Activated T-cell treated with anti-CD3 and anti-CD28 coated beads for 48 hours (primary cell): ENCODE data around the gene RALGPS1.
A peak's percentile ranks its signal among the peaks of the same experiment; 100 is the strongest.

ENCODE experiments used
- DNase-seq: peaks from one replicate; pipeline ENCODE4 v3.0.0-alpha.2; 2020; ENCODE audit warnings: low read depth

Gene RALGPS1

GRCh38 chr9:127102788-127103187 lies 188.2 kb downstream of the RALGPS1 start:
- no peak for DNase-seq

GRCh38 chr9:127104581-127105311 lies 190.2 kb downstream of the RALGPS1 start:
- DNase-seq = no peak

DNA sequence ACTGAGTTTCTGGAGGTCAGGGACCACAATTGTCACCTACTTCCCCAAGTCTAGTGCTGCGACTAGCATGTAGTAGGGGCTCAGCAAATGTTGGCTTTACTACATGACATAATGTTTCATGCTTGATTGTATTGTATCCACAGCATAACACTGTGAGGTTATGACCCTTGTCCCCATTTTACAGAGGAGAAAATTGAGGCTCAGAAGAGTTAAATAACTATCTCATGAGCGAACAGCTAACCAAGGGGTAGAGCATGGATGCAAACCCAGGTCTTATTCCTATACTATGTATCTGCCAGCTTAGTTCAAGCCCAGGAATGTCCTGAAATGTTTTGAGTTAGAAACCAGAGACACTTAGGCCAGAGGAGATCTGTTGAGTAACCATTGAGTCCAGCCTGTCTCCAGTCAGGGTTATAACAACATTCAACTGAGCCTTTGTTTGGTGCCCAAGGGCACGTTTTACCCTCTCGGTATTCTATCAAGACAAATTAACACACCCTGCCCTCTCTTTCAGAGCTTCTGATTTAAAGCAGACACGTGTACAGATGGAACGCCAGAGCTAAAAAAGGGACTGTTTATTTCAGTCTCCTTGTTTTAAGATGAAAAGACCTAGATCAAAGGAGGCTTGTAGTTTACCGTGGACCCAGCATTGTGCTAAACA lies 191.4 kb downstream of the RALGPS1 start:
- DNase-seq = no peak

DNA sequence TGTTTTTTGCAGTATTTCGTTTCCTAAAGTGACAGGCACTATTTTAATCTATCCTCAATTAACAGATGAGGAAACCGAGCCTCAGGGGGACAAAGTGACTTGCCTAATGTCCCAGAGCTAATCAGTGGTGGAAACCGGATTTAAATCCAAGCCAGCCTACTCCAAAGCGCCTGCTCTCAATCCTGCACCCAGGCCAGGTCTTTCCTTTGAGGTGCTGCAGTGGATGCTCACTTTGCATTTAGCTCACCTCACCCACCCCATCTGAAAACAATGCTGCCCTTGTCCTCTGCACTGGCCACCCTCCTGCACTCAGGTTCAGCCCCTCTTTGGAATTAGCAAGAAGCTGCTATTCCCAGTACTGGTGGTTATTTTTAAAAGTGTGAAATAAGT lies 191.9 kb downstream of the RALGPS1 start:
- no peak for DNase-seq

DNA sequence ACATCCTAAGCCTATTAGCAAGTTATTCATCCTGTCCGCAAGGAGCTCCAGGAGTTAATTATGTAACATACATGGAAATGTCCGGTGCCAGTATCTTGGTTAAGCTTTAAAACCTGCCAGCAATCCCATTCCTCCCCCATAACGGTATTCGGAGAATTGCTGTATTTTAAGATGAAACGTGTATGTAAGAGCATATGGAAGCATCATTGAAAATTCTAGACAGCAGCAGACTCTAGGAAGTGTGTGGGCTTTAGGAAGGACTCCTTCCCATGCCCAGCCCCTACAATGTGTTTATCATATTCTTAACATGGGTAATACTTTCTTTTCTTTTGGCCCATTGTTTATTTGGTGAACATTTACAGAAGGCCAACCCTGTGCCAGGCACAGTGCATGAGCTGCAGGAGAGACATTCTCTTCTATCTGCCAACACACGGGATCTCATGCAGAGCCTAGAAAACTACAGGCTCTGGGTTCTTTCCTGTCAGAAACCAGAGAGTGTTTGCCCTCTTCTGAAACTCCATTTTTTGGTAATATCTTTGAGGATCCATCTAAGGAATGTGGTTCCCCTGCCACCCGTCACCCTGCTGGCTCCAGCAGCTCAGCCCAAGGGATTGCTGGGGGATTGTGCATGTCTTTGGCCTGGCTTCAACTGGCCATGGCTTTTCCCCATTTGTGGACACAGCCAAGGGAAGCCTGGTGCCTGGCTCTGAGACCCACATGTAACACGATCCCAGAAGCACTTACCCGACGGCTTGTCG lies 192.8 kb downstream of the RALGPS1 start:
- DNase-seq = no peak

GRCh38 chr9:127107929-127108876 lies 193.6 kb downstream of the RALGPS1 start:
- DNase-seq = no peak

- DNase-seq = no peak
Observed at GRCh38 chr9:127109212-127109711, 194.7 kb downstream of the RALGPS1 start.

GRCh38 chr9:127112056-127112455 lies 197.5 kb downstream of the RALGPS1 start:
- no peak for DNase-seq

DNA sequence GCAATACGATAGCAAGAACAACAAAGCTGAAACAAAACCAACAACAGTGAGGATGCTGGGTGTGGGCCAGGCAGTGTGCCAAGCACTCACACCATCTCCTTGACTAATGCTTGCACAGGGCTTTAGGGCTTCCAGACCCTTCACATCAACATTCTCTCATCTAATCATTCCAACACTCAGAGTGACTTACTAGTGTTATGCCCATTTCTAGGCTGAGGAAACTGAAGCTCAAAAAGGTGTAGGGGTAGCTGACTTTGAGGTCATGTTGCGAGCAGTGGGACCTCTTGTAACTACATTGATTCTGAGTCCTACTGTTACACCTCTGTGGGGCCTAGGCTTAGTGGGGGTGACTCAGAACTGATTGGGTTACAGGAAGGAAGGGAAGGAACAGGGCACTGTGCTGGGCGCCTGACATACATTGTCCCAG lies 198.2 kb downstream of the RALGPS1 start:
- DNase-seq = no peak

- no peak for DNase-seq
Observed at GRCh38 chr9:127113191-127113972, 198.8 kb downstream of the RALGPS1 start.

- no peak for DNase-seq
Observed at GRCh38 chr9:127114606-127115005, 200.0 kb downstream of the RALGPS1 start.

DNA sequence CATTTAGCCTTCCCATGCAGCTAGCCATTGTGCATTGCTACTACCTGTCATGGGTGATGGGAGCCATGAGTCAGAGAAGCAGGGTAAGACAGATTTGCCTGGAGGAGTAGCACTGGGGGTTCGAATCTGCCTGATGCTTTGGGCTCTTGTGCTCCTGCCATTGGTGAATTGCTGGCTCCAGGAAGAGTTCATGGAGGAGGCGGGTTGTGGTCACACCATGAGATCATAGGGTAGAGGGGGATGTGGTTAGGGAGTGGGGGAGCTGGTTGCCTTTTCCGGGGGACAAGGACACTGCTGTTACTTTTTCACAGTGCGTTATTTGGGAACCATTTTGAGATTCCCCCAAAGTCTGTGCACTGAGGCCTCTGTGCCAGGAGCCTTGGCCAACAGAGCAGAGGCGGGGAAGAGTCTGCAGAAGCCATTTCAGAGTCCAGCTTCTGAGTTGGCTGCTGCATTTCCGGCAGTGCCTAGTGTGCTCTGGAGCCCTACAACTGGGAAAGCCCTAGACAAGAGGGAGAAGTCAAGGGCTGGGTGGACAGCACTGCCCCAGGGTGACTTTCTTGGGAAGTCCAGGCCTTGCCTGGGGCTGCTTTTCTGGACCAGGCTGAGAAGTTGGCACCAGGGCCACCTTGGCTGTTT lies 201.6 kb downstream of the RALGPS1 start:
- no peak for DNase-seq

GRCh38 chr9:127116957-127117356 lies 202.4 kb downstream of the RALGPS1 start:
- no peak for DNase-seq

DNA sequence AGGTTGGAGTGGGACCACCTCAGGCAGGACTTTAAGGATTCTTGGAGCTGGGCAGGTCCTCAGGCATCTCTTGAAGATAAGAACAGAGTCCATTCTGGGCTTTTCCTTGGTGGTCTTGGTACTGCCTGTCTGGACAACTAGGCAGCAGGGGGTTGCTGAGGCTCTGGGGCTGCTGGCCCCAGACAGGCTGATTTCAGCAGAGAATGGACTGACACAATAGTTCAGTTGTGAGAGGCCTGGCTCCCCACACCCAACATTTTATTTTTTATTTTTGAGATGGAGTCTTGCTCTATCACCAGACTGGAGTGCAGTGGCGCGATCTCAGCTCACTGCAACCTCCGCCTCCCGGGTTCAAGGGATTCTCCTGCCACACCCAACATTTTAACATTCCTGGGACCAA lies 203.2 kb downstream of the RALGPS1 start:
- DNase-seq = no peak

DNA sequence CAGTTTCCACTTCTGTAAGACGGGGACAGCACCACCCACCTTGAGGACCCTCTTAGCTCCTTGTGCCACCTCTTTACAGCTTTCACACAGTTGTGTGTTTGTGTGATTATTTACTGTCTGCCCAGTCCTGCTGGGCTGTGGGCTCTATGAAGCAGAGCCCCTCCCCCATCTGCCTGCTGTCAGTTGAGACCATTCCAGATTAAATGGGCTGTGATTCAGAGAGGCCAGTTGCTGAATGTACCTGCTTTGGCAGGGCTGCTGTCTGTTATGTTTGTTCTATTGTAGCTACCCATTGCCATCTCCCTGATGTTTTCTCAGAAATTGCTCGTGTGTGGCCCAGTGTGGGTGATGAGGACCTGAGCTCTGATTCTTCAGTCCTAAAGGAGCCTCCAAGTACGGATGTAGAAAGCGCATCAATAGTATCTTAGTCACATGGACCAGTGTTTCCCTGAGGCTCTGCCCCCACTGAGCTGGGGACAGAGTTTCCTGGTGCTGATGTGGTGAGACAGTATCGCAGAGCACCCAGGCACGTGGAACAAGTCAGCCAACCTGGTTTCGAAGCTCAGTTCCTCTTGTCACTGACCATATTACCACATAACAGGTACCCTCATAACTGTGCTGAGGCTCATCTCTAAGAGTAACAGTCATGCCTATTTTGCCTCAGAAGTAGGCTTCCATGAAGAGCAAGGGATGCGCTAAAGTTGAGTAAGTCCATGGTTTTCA lies 204.2 kb downstream of the RALGPS1 start:
- DNase-seq = no peak

DNA sequence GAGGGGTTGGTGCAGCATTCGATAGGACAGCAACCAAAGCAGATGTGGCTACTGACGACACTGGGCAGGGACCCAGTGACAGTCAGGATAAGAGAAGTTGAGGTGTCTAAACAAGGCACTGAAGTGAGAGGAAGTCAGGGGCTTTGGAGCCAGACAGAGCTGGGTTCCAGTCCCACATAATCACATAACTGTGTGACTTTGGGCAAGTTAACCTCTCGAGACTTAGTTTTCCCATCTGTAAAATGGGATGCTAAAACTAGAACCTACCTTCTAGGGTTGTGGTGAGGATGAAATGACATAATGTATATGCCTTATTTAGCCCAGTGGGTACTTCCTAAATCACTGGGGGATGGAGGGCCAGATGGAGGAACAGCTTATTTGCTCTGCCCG lies 204.7 kb downstream of the RALGPS1 start:
- no peak for DNase-seq

- no peak for DNase-seq
Observed at GRCh38 chr9:127121628-127122175, 207.1 kb downstream of the RALGPS1 start.

GRCh38 chr9:127122176-127123063 lies 207.8 kb downstream of the RALGPS1 start, which contains the start of gene ANGPTL2:
TSS of gene ANGPTL2 (minus strand) at chr9:127122635. CDS start at chr9:127108731, 13,904 bp downstream.
- peak; percentile 4 for DNase-seq
